ENCODE results near the gene MEGF11.

Gene MEGF11

GRCh38 chr15:66165856-66166255 is 87.7 kb downstream of the MEGF11 start:
- DNase-seq = no peak

- no peak for DNase-seq
Observed at GRCh38 chr15:66164788-66165187, 88.8 kb downstream of the MEGF11 start.

GRCh38 chr15:66163553-66163952 is 90.0 kb downstream of the MEGF11 start:
- no peak for DNase-seq

GRCh38 chr15:66162286-66162685 is 91.3 kb downstream of the MEGF11 start:
- no peak for DNase-seq

- no peak for DNase-seq
Observed at GRCh38 chr15:66161575-66162118, 91.9 kb downstream of the MEGF11 start.

GRCh38 chr15:66161108-66161507 is 92.4 kb downstream of the MEGF11 start:
- DNase-seq = no peak

GRCh38 chr15:66157507-66157906 is 96.0 kb downstream of the MEGF11 start:
- DNase-seq = no peak

- no peak for DNase-seq
Observed at GRCh38 chr15:66156310-66156975, 97.1 kb downstream of the MEGF11 start.

- DNase-seq = no peak
Observed at GRCh38 chr15:66155065-66155464, 98.5 kb downstream of the MEGF11 start.

GRCh38 chr15:66154581-66154980 is 99.0 kb downstream of the MEGF11 start:
- no peak for DNase-seq

GRCh38 chr15:66153549-66154415 is 99.8 kb downstream of the MEGF11 start:
- no peak for DNase-seq

- DNase-seq = no peak
Observed at GRCh38 chr15:66152650-66153049, 100.9 kb downstream of the MEGF11 start.

- DNase-seq = no peak
Observed at GRCh38 chr15:66151809-66152208, 101.7 kb downstream of the MEGF11 start.

GRCh38 chr15:66149871-66150270 is 103.7 kb downstream of the MEGF11 start:
- DNase-seq = no peak

- no peak for DNase-seq
Observed at GRCh38 chr15:66148187-66148586, 105.4 kb downstream of the MEGF11 start.

- DNase-seq = no peak
Observed at GRCh38 chr15:66147440-66147839, 106.1 kb downstream of the MEGF11 start.

GRCh38 chr15:66145726-66146182 is 107.8 kb downstream of the MEGF11 start:
- no peak for DNase-seq

GRCh38 chr15:66144978-66145725 is 108.4 kb downstream of the MEGF11 start:
- DNase-seq = no peak

GRCh38 chr15:66142285-66142684 is 111.3 kb downstream of the MEGF11 start:
- no peak for DNase-seq

- no peak for DNase-seq
Observed at GRCh38 chr15:66139591-66140207, 113.9 kb downstream of the MEGF11 start.

- no peak for DNase-seq
Observed at GRCh38 chr15:66138892-66139590, 114.5 kb downstream of the MEGF11 start.
